Motor neuron (in vitro differentiated cells): ENCODE measurements around the gene SLC15A1. TPM values are rescaled to one million over a fixed set of nuclear protein-coding genes. Genes with fewer than 3 reads are reported as not detected.
A peak's percentile ranks its signal among the peaks of the same experiment; 100 is the strongest.

Experiments
- ATAC-seq, 8 experiments: fragments of 200-7000 bp; cut with Tn5 transposase; replicated peaks in 6 of 8; 2 replicates each; pipeline ENCODE4 v1.8.0; 2021; ENCODE audit warnings: mild to moderate bottlenecking in 8 of 8, moderate library complexity in 8 of 8
- H3K27ac ChIP-seq, 2 donors: fragments of 250-450 bp; sonication (Bioruptor Pico); 2 replicates each; pipeline ENCODE4 v1.9.0; 2021; ENCODE audit warnings: antibody characterized with exemption in 2 of 2, mild to moderate bottlenecking in 2 of 2, moderate library complexity in 1 of 2
- H3K4me1 ChIP-seq, 2 donors: fragments of 250-450 bp; sonication (Bioruptor Pico); replicated peaks in 1 of 2; 2 replicates each; pipeline ENCODE4 v1.6.1; 2021; ENCODE audit warnings: antibody characterized with exemption in 2 of 2, mild to moderate bottlenecking in 2 of 2, moderate library complexity in 1 of 2
- H3K4me3 ChIP-seq, 5 donors: fragments of 250-450 bp; sonication (Bioruptor Pico); 2 replicates each; pipeline ENCODE4 v1.9.0; 2021; ENCODE audit warnings: antibody characterized with exemption in 5 of 5, mild to moderate bottlenecking in 5 of 5, moderate library complexity in 4 of 5
- WGBS, 10 experiments: fragments of 450-650 bp; shearing (Covaris generic); methylation state at CpG; one replicate each; pipeline ENCODE4 v1.0.0; 2022; 5-methylcytosine and 5-hydroxymethylcytosine counted together
- in situ Hi-C, 9 experiments: fragments of 400-800 bp; cut with MboI; loops; one replicate each; pipeline ENCODE4 v1.15.0; 2021; ENCODE audit warnings: low sequenced_read_pairs in 9 of 9, low pct_unique_long_range_greater_than_20kb in 2 of 9; ENCODE audit not compliant: unreplicated experiment in 9 of 9
- total RNA-seq, 8 experiments: library from RNA; unstranded; fragments of 300-600 nt; gene quantifications; 2 replicates each; pipeline versions ENCODE4 v1.2.3 to v1.2.4, GENCODE V29; 2022

Gene SLC15A1
- total RNA-seq, 8 experiments from 2014 or later, result 0.09 to 0.38 (median 0.28) TPM; not detected in 3

DNA sequence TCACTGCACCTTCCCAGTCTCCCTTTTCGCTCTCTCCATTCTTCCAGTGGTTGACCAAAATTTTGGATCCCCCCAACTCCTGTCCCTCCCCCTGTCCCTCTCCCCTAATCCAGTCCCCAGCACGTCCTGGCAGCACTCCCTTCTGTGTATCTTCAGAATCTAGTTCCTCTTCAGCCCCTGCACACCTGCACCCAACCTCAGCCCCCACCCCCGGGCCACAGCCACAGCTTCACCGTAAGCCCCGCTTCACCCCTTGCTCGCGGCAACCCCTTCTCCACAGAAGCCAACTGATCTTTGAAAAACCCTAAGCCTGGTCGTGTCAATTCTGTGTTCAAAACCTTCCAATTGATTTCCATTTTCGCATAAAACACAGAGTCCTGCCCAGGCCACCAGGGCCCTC, 35.5 kb upstream of the SLC15A1 start:
- H3K4me1 ChIP-seq, result no peaks in the 10 kb centered on the region
- no peak overlapping the region for H3K27ac ChIP-seq
- ATAC-seq, result no peak
- no peak overlapping the region for H3K4me3 ChIP-seq
- in situ Hi-C loops, result no loop called here
- 80% methylated on average over 2 of the region's 9 CpGs; no CpG with 5 or more reads in 9 of the 10 experiments for WGBS, 10 experiments

DNA sequence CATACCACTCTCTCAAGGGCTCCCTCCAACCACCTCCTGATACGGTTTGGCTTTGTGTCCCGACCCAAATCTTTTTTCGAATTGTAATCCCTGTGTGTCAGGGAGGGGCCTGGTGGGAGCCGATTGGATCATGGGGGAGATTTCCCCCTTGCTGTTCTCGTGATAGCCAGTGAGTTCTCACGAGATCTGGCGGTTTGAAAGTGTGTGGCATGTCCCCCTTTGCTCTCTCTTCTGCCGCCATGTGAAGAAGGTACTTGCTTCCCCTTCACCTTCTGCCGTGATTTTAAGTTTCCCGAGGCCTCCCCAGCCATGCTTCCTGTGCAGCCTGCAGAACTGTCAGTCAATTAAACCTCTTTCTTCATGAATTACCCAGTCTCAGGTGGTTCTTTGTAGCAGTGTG, 34.7 kb upstream of the SLC15A1 start:
- in situ Hi-C loops, result no loop called here
- ATAC-seq, result no peak
- no peak overlapping the region for H3K4me3 ChIP-seq
- H3K4me1 ChIP-seq, result no peaks in the 10 kb centered on the region
- WGBS, 10 experiments, result 33 to 100% (median 80%) methylated on average over 1 to 10 of the region's 10 CpGs; no CpG with 5 or more reads in 1 of the 10 experiments
- H3K27ac ChIP-seq, result no peak overlapping the region

DNA sequence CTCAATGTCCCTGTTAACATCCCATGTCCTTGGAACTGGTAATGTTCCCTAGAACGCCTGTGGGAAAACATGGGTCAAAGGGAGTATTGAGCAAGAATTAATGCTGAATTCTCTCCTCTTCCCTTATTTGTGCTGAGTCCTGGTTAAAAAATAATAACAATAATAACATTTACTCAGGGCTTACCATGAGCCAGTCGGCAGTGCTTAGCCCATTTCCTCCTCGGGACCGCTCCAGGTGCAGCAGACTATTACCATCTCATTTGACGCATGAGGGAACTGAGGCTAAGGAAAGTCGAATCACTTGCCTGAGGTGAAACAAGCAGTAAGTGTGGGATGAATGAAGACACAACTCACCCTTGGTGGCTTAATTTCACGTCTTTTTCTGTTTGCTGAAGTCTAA, 33.6 kb upstream of the SLC15A1 start:
- ATAC-seq, result no peak
- no peak overlapping the region for H3K4me3 ChIP-seq
- 18 to 100% (median 74%) methylated on average over 1 to 7 of the region's 7 CpGs; no CpG with 5 or more reads in 2 of the 10 experiments for whole genome bisulfite sequencing, 10 experiments
- H3K4me1 ChIP-seq, result no peaks in the 10 kb centered on the region
- in situ Hi-C loops, result no loop called here
- no peak overlapping the region for H3K27ac ChIP-seq

DNA sequence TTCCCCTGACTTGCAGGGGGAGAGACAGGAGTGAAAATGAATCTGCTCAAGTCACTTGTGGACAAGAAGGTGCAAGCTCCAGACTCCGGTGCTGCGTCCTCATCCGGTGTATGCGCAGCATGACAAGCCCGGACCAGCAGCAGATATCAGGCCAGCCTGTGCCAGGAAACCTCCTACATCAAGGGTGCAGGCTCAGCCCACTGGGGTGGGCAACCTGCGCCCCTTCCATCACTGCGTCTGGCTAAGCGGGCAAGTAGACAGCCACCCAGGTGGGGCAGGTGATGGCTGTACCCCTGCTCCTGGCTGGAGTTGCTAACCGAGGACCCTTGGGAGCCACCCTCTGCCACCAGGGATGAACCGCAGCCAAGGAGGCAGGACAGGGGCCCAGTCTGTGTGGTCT, 32.9 kb upstream of the SLC15A1 start:
- no peak overlapping the region for H3K27ac ChIP-seq
- no peak for ATAC-seq
- WGBS, 10 experiments, result 20 to 100% (median 92%) methylated on average over 1 to 7 of the region's 10 CpGs; no CpG with 5 or more reads in 5 of the 10 experiments
- no peak overlapping the region for H3K4me3 ChIP-seq
- in situ Hi-C loops, result no loop called here
- H3K4me1 ChIP-seq, result no peaks in the 10 kb centered on the region

DNA sequence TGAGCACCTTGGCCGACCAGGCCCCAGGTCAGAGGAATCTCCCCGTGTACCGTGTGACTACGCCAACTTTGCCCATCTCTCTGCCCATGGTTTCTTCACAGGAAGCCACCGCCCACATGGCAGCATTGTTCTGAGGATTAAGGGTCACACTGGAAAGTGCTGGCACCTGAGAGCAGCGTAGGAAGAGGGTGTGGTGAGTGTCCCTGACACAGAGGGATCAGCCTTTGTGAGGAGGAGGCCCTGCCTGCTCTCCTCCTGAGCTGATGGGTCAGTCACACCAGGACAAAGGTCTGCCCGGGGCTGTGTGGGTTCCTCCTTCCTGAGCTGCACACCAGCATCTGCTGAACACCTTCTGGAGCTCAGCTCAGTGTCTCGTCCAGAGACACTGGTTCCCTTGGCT, 32.2 kb upstream of the SLC15A1 start:
- Histone ChIP-seq H3K4me3 (no peak overlapping the region), H3K27ac (no peak overlapping the region), H3K4me1 (no peaks in the 10 kb centered on the region)
- WGBS, 10 experiments, result 20 to 96% (median 83%) methylated on average over 1 to 6 of the region's 8 CpGs; no CpG with 5 or more reads in 3 of the 10 experiments
- no peak for ATAC-seq
- in situ Hi-C loops, result no loop called here

DNA sequence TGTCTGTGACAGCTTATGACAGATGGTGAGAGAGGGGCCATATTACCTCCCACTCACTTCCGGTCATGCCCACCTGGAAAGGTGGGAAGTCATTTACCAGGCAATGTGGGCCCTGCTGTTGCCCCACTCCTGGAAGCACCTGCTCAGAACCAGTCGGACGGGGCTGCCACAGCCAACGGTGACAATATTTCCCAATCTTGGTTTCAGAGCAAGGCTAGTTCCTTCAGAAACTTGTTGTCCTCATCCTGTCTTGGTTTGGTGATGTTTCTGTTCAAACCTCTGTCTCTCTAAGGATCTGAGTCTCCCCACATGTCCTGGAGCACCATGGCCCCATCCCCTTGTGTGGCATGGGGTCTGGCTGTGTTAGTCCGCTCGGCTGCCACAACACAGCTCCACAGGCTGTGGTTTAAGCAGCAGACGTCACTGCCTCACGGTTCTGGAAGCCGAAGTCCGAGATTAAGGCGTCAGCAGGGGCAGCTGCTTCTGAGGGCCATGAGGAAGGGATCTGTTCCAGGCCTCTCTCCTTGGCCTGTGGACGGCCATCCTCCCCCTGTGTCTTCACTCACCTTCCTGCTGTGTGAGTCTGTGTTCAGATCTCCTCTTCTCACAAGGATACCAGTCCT, 31.5 kb upstream of the SLC15A1 start:
- ATAC-seq, result no peak
- in situ Hi-C loops, result no loop called here
- H3K27ac ChIP-seq, result no peak overlapping the region
- H3K4me3 ChIP-seq, result no peak overlapping the region
- WGBS, 10 experiments, result 10 to 100% (median 79%) methylated on average over 1 to 8 of the region's 12 CpGs; no CpG with 5 or more reads in 4 of the 10 experiments
- H3K4me1 ChIP-seq, result no peaks in the 10 kb centered on the region

DNA sequence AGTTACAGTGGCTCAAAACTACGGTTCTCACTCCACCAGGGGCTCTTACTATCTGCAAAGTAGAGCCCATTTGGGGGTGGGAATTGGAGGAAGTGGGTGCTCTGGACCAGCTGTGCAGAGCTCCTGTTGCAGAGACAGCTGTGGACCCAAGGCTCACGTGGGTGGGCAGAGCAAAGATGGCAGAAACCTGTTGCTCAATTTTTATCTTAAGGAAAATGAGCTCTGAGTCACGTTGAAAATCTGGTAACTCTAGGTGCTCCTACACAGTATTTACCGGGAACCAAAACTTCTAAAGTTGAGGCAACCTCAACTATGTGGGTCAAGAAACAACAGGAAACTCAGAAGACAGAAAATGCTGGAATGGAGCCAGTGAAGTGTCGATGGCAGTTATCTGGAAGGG, 30.2 kb upstream of the SLC15A1 start:
- WGBS, 10 experiments, result 30 to 100% (median 61%) methylated on average over 1 to 4 of the region's 5 CpGs; no CpG with 5 or more reads in 2 of the 10 experiments
- in situ Hi-C loops, result no loop called here
- no peak overlapping the region for H3K4me3 ChIP-seq

DNA sequence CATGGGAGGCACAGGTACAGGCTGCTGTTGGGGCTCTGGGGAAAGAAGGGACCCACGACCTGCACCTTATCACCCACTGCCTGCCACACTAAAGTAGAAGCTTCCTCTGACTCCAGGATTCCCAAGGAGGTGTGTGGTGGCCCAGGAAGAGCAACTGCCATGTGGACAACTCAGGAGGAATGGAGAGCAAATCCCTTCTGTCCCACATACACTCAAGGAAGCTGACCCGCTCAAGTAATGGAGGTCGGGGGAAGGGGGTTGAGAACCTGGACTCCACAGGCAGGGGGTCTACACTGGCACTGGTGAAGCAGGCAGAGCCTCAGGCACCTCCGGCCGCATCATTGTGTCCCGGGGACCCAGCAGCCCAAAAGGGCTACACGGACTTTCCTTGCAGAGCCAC, 29.4 kb upstream of the SLC15A1 start:
- 0 to 100% (median 70%) methylated on average over 1 to 5 of the region's 7 CpGs; no CpG with 5 or more reads in 5 of the 10 experiments for WGBS, 10 experiments
- no peak overlapping the region for H3K4me3 ChIP-seq
- H3K27ac ChIP-seq, result no peak overlapping the region
- no peaks in the 10 kb centered on the region for H3K4me1 ChIP-seq
- no peak for ATAC-seq
- in situ Hi-C loops, result no loop called here

More for the DNA sequence above, 30.2 kb upstream of the SLC15A1 start:
- Histone ChIP-seq H3K27ac (no peak overlapping the region), H3K4me1 (no peaks in the 10 kb centered on the region)
- no peak for ATAC-seq

DNA sequence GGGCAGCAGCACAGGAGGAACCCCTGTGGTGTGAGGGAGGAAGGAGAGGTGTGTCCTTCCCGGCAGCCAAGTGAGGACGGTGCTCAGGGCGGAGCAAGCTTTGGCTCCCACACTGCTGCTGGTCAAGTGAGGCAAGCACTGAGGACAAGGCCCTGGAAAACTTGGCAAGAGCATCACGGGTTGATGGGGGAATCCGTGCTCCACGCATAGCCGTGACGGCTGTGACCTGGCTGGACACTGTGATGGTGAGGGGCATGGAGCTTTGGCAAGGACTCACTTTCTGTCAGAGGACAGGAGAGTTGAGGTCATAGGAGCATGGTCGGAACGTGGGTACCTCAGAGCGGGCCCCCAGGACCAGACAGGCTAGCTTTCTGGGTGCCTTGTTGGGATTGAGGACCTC, 29.0 kb upstream of the SLC15A1 start:
- Histone ChIP-seq H3K27ac (no peak overlapping the region), H3K4me1 (no peaks in the 10 kb centered on the region), H3K4me3 (no peak overlapping the region)
- in situ Hi-C loops, result no loop called here
- no peak for ATAC-seq
- WGBS, 10 experiments, result 20 to 100% (median 78%) methylated on average over 1 to 8 of the region's 11 CpGs; no CpG with 5 or more reads in 4 of the 10 experiments

DNA sequence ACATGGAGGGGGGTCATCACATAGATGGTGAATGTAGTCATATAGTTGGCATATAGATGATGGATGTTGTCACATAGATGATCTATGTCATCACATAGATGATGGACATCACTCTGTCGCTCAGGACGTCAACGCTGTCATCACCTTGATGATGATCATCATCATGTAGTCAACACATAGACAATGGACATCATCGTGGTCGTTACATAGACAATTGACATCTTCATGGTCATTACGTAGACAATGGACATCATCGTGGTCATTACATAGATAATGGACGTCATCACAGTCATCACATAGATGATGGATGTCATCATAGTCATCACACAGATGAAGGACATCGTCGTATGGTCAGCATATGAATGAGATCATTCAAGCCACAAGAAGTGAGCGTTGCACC, 28.6 kb upstream of the SLC15A1 start:
- WGBS, 10 experiments, result 24 to 90% (median 48%) methylated on average over 1 to 10 of the region's 11 CpGs; no CpG with 5 or more reads in 3 of the 10 experiments
- Histone ChIP-seq H3K4me3 (no peak overlapping the region), H3K27ac (no peak overlapping the region), H3K4me1 (no peaks in the 10 kb centered on the region)
- ATAC-seq, result no peak
- in situ Hi-C loops, result no loop called here

DNA sequence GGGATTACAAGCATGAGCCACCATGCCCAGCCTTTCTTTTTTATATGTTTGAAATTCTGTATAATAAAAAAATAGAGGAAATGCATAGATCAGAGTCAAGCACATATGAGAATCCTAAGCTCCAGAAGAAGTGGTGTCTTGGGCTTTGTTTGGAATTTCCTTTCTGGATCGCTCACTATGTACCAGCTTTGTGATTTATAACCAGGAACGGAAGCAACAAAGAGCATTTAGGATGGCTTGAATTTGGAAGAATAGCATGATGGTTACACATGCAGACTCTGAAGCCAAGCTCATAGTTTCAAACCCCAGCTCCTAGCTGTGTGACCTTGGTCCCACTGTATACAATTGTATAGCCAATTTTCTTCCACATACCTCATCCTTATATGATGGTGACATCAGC, 28.0 kb upstream of the SLC15A1 start:
- no peaks in the 10 kb centered on the region for H3K4me1 ChIP-seq
- H3K27ac ChIP-seq, result no peak overlapping the region
- in situ Hi-C loops, result no loop called here
- WGBS, 10 experiments, result 0 to 92% (median 70%) methylated on average over 1 to 2 of the region's 2 CpGs; no CpG with 5 or more reads in 3 of the 10 experiments
- H3K4me3 ChIP-seq, result no peak overlapping the region
- no peak for ATAC-seq

DNA sequence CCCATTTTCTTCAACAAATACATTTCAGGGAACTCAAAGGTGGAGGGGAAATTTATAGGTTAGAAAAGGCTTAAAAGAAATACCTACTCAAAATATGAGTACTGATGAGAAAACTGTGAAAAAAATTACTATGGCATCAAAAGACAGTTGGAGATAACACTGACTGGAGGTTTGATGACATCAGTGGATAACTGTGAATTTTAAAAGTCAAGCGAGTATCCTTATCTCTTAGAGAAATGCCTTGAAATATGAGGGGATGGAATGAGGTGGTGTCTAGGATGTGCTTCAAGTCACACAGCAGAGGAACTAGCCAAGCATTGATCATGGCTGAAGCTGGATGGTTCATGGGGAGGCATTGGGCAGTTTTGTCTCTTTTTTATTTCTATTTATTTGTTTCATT, 27.2 kb upstream of the SLC15A1 start:
- no peak for ATAC-seq
- whole genome bisulfite sequencing, 10 experiments, result 29 to 100% (median 88%) methylated on average over 1 of the region's 1 CpG; no CpG with 5 or more reads in 3 of the 10 experiments
- H3K4me1 ChIP-seq, result no peaks in the 10 kb centered on the region
- in situ Hi-C loops, result no loop called here
- H3K27ac ChIP-seq, result no peak overlapping the region
- no peak overlapping the region for H3K4me3 ChIP-seq

DNA sequence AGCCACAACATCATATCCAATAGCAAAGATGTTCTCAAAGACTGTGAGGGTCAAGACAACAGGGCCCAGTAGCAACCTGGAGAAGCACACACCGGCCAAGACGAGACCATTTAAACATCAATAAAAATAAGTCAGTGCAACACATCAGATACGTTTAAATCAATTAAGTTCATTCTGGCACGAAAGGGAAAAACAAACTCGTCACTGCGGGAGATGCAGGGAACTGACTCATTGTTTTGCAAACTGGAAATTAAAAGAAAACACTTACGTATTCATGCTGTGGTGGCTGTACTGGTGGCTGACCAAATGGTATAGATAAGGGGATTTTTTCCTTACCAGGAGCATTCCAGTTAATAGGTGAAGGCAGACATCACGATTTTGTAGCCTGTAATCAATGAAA, 26.3 kb upstream of the SLC15A1 start:
- 28 to 80% (median 51%) methylated on average over 4 to 8 of the region's 8 CpGs for WGBS, 10 experiments
- no peak overlapping the region for H3K27ac ChIP-seq
- no peak overlapping the region for H3K4me3 ChIP-seq
- in situ Hi-C loops, result no loop called here
- no peaks in the 10 kb centered on the region for H3K4me1 ChIP-seq
- no peak for ATAC-seq

DNA sequence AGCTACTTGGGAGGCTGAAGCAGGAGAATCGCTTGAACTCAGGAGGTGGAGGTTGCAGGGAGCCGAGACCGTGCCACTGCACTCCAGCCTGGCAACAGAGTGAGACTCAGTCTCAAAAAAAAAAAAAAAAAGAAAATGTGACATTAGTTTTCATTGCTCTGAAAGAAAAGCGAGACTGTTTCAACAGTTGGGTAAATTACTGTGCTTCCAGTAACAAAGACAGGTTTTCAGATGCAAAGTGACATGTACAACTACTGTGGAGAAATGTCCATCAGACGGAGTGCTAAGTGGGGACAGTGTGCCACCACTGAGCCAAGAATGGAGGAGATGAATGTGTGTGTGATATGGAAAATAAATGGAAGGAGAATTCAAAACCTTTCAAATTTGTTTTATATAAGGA, 24.2 kb upstream of the SLC15A1 start:
- Histone ChIP-seq H3K4me1 (no peaks in the 10 kb centered on the region), H3K27ac (no peak overlapping the region), H3K4me3 (no peak overlapping the region)
- in situ Hi-C loops, result no loop called here
- peak in 1 of 8 experiments; percentile 21 for ATAC-seq
- 42 to 100% (median 80%) methylated on average over 1 to 5 of the region's 5 CpGs for WGBS, 10 experiments
